Gastrocnemius medialis (tissue), 4 donors: ENCODE results near the gene HIP1R.

Experiments used
- CTCF ChIP-seq, 5 experiments: fragments of 450-650 bp in 3 of 5; fragments of 200-600 bp in 2 of 5; sonication (generic) in 2 of 5; IDR thresholded peaks in 4 of 5; conservative IDR thresholded peaks in 1 of 5; 1 replicate in 4 of 5; 2 replicates in 1 of 5; pipeline ENCODE4 v1.5.1; 2016 to 2019; ENCODE audit warnings: antibody characterized with exemption in 5 of 5, mild to moderate bottlenecking in 3 of 5, moderate library complexity in 3 of 5
- POLR2A ChIP-seq, 2 donors: fragments of 450-650 bp; IDR thresholded peaks; one replicate each; pipeline ENCODE4 v1.6.1; 2017; ENCODE audit warnings: antibody characterized with exemption in 2 of 2, mild to moderate bottlenecking in 2 of 2, moderate library complexity in 2 of 2

- TF ChIP-seq CTCF (IDR thresholded peaks at IDR 0.05 in 4 of 5, conservative IDR thresholded peaks at IDR 0.05 in 1 of 5) (no peak), POLR2A (IDR thresholded peaks at IDR 0.05) (no peak)
Measured at GRCh38 chr12:122813310-122813713, 21.9 kb upstream of the HIP1R start.
